ENCODE data around the gene RAPGEF4. TPM values are rescaled to one million over a fixed set of nuclear protein-coding genes. Genes with fewer than 3 reads are reported as not detected.

Gene RAPGEF4
- total and polyA plus RNA-seq, 2 of the 8 experiments (the other 6 are each of a cell fraction or from before 2014, with no cell fraction given) = 1.2 to 2.6 TPM

DNA sequence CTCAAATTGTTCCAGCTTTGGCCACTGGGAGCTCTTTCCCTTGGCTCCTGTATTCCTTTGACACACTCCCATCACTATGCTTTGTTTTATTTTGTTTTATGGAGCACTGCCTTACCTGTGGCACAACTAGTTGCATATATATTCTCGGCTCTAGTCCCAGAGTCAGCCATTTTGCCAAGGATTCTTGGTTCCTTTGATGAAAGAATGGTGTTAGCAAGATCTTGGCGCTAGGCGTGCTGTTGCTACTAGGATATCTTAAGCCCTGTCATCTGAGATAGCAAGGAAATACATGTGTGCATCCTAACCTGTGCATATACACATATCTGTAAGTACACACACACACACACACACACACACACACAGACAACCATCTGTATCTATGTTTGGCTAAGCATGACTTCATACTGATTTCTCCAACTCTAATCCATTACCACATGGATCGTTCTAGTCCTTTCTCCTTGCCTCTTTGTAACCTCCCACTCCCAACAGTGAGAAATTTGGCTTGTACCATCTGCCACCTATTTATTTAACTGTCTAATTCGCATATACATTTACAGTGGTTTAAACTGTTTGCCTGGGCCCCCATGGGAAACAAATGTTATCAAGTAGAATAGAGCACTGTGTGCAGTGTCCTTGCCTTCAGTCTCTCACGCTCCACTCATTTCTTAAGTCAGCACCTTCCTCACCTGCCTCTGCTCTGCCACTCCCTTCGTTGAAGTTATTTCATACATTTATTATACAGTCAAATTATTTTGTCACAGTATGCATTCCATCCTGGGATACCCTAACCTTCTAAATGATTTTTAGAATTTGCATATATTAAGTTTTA is 202.5 kb downstream of the RAPGEF4 start:
- Histone ChIP-seq H3K4me3 (ENCODE audit: extremely low read depth in 1 of 4, insufficient read depth in 2 of 4, low read depth in 3 of 4, low read length in 4 of 4) (no peak overlapping the region), H2BK12ac (ENCODE audit: low read depth, low read length) (no peak overlapping the region), H4K91ac (replicated peaks; ENCODE audit: insufficient read length, low read length) (no peak overlapping the region), H3K4me2 (ENCODE audit: insufficient read depth in 1 of 2, low read depth in 2 of 2, low read length in 2 of 2) (no peak overlapping the region), H4K5ac (ENCODE audit: insufficient read length, low read depth, low read length) (no peak overlapping the region), H3K9ac (replicated peaks in 1 of 4; ENCODE audit: extremely low read depth in 1 of 4, low read depth in 3 of 4, low read length in 3 of 4) (no peak overlapping the region), H3K23ac (ENCODE audit: insufficient read length) (no peak overlapping the region), H4K20me1 (replicated peaks in 1 of 2; ENCODE audit: control insufficient read depth in 1 of 2, insufficient read depth in 2 of 2, low read length in 2 of 2) (no peaks in the 10 kb centered on the region), H3K27me3 (replicated peaks in 1 of 4; ENCODE audit: control insufficient read depth in 3 of 4, extremely low read depth in 1 of 4, insufficient read depth in 3 of 4, low read length in 3 of 4) (no peaks in the 10 kb centered on the region), H3K79me2 (ENCODE audit: control insufficient read depth in 1 of 2, insufficient read depth in 2 of 2, low read length in 2 of 2) (no peaks in the 10 kb centered on the region), H3K4me1 (replicated peaks in 1 of 4; ENCODE audit: control insufficient read depth in 3 of 4, insufficient read depth in 4 of 4, low read length in 3 of 4) (no peaks in the 10 kb centered on the region), H2BK20ac (ENCODE audit: low read length) (no peak overlapping the region), H2AK5ac (ENCODE audit: low read depth, low read length) (no peak overlapping the region), H3K23me2 (ENCODE audit: low read depth, low read length) (no peaks in the 10 kb centered on the region), H3K79me1 (ENCODE audit: low read depth, low read length) (no peaks in the 10 kb centered on the region), H2BK5ac (ENCODE audit: low read depth, low read length) (no peak overlapping the region), H2AFZ (ENCODE audit: low read length) (no peak overlapping the region), H3K14ac (ENCODE audit: insufficient read length) (no peak overlapping the region), H2BK15ac (ENCODE audit: low read length) (no peak overlapping the region), H3K27ac (ENCODE audit: low read depth, low read length) (no peak overlapping the region), H3K9me3 (ENCODE audit: insufficient read depth in 2 of 2, low read depth in 1 of 2, low read length in 1 of 2) (no peaks in the 10 kb centered on the region), H3K18ac (ENCODE audit: extremely low read depth, low read length) (no peak overlapping the region), H3K36me3 (ENCODE audit: control insufficient read depth in 2 of 4, insufficient read depth in 4 of 4, low read length in 3 of 4) (no peaks in the 10 kb centered on the region), H2BK120ac (replicated peaks; ENCODE audit: low read depth, low read length) (no peak overlapping the region), H3K56ac (replicated peaks; ENCODE audit: insufficient read length, low read depth, low read length) (no peak overlapping the region), H4K8ac (ENCODE audit: extremely low read depth, insufficient read depth, low read length) (no peak overlapping the region), H3K4ac (replicated peaks; ENCODE audit: insufficient read length, low read depth, low read length) (no peak overlapping the region)
- CTCF ChIA-PET (ENCODE audit: partially characterized antibody) = interaction anchor here (1.5 kb wide), 1 partner anchor 37 kb away, joined by 4 read pairs; no protein-coding TSS in a partner anchor
- FAIRE-seq = no peak
- 87% methylated on average over 7 of the region's 7 CpGs; no CpG with 5 or more reads in 1 of the 2 experiments for WGBS, 2 experiments (ENCODE audit: extremely low coverage in 1 of 2, insufficient coverage in 1 of 2, insufficient read length in 1 of 2, insufficient replicate concordance in 2 of 2, low coverage in 1 of 2, low lambda C conversion rate in 2 of 2, missing lambda C conversion rate in 1 of 2)
- POLR2A ChIA-PET (ENCODE audit: partially characterized antibody) = no interaction called here
- DNase-seq (ENCODE audit: low read depth in 1 of 2, low spot score in 2 of 2) = no peak
- no peak for TF ChIP-seq SUZ12 (IDR thresholded peaks at IDR 0.05; ENCODE audit: low read length)
- TF ChIP-seq SRF (IDR thresholded peaks at IDR 0.05; ENCODE audit: low read depth, low read length) = no peak
- TF ChIP-seq TAF1 (IDR thresholded peaks at IDR 0.05; ENCODE audit: low read depth, low read length) = no peak
- TF ChIP-seq CREB1 (IDR thresholded peaks at IDR 0.05) = no peak
- no peak for TF ChIP-seq EZH2 (IDR thresholded peaks at IDR 0.05; ENCODE audit: low read depth, low read length, severe bottlenecking)
- TF ChIP-seq SIN3A (conservative IDR thresholded peaks at IDR 0.05 in 1 of 2, IDR thresholded peaks at IDR 0.05 in 1 of 2; ENCODE audit: low read depth in 1 of 2, low read length in 2 of 2) = no peak
- TF ChIP-seq SP2 (IDR thresholded peaks at IDR 0.05; ENCODE audit: low read length) = no peak
- TF ChIP-seq, protein P1, sequence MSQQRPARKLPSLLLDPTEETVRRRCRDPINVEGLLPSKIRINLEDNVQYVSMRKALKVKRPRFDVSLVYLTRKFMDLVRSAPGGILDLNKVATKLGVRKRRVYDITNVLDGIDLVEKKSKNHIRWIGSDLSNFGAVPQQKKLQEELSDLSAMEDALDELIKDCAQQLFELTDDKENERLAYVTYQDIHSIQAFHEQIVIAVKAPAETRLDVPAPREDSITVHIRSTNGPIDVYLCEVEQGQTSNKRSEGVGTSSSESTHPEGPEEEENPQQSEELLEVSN (IDR thresholded peaks at IDR 0.05) = no peak
- no peak for TF ChIP-seq SP4 (IDR thresholded peaks at IDR 0.05; ENCODE audit: low read length)
- no peak for TF ChIP-seq NRF1 (IDR thresholded peaks at IDR 0.05; ENCODE audit: low read depth, low read length)
- no peak for TF ChIP-seq NANOG (IDR thresholded peaks at IDR 0.05; ENCODE audit: insufficient read depth, low read depth, low read length, poor library complexity, severe bottlenecking)
- TF ChIP-seq GTF2F1 (IDR thresholded peaks at IDR 0.05; ENCODE audit: borderline replicate concordance, low read depth, low read length) = no peak

Data from H1 (cell line).